HG02852 (cell line): ENCODE results near the gene SH3BGRL3.

Source experiments
- ATAC-seq: cut with Tn5 transposase; IDR thresholded peaks from one replicate; pipeline ENCODE4 v1.9.1; 2021; ENCODE audit warnings: mild to moderate bottlenecking, moderate library complexity; ENCODE audit not compliant: unreplicated experiment

SH3BGRL3 gene

GRCh38 chr1:26277261-26277661 is 2.6 kb upstream of the SH3BGRL3 start:
- ATAC-seq: no peak

- no peak for ATAC-seq
These were observed 2.2 kb upstream of the SH3BGRL3 start for GRCh38 chr1:26277719-26278118.

- no peak for ATAC-seq
These were observed 1.6 kb upstream of the SH3BGRL3 start for GRCh38 chr1:26278303-26278702.

- no peak for ATAC-seq
These were observed 996 bp upstream of the SH3BGRL3 start for GRCh38 chr1:26278724-26279455.

- peak; percentile 3 for ATAC-seq
These were observed 602 bp downstream of the SH3BGRL3 start for GRCh38 chr1:26280333-26281042.

- ATAC-seq: no peak
These were observed 1.4 kb downstream of the SH3BGRL3 start for GRCh38 chr1:26281091-26281958.

- ATAC-seq: no peak
These were observed 2.1 kb downstream of the SH3BGRL3 start for GRCh38 chr1:26281971-26282370.

GRCh38 chr1:26282401-26282918 is 2.6 kb downstream of the SH3BGRL3 start:
- ATAC-seq: no peak

GRCh38 chr1:26283279-26283853 is 3.5 kb downstream of the SH3BGRL3 start:
- no peak for ATAC-seq

GRCh38 chr1:26283871-26284596 is 4.1 kb downstream of the SH3BGRL3 start:
- ATAC-seq: no peak

- no peak for ATAC-seq
These were observed 4.9 kb downstream of the SH3BGRL3 start for GRCh38 chr1:26284597-26285347.

- ATAC-seq: no peak
These were observed 5.6 kb downstream of the SH3BGRL3 start for GRCh38 chr1:26285366-26286063.

- ATAC-seq: no peak
These were observed 6.2 kb downstream of the SH3BGRL3 start for GRCh38 chr1:26286064-26286416.

GRCh38 chr1:26287033-26287711 is 7.3 kb downstream of the SH3BGRL3 start:
- peak; percentile 41 for ATAC-seq

- ATAC-seq: no peak
These were observed 7.9 kb downstream of the SH3BGRL3 start for GRCh38 chr1:26287811-26288210.

- ATAC-seq: no peak
These were observed 8.5 kb downstream of the SH3BGRL3 start for GRCh38 chr1:26288311-26288941.

- no peak for ATAC-seq
These were observed 9.5 kb downstream of the SH3BGRL3 start for GRCh38 chr1:26289158-26290059.
